KMS-11 (cell line): ENCODE results near the gene INPP5A.

Experiments
- H2AFZ ChIP-seq: fragments of 200-600 bp; sonication (generic); 2 replicates; pipeline ENCODE4 v1.6.1; 2016; ENCODE audit warnings: antibody characterized with exemption, mixed run types, low read depth
- H3K27ac ChIP-seq: fragments of 200-600 bp; sonication (generic); 2 replicates; pipeline ENCODE4 v1.6.1; 2016; ENCODE audit warnings: mild to moderate bottlenecking, mixed run types
- H3K27me3 ChIP-seq: fragments of 200-600 bp; sonication (generic); 2 replicates; pipeline ENCODE4 v1.6.1; 2017; ENCODE audit warnings: mild to moderate bottlenecking, low read depth, mixed run types, moderate library complexity; ENCODE audit not compliant: insufficient read depth
- H3K36me3 ChIP-seq: fragments of 200-600 bp; sonication (generic); 2 replicates; pipeline ENCODE4 v1.6.1; 2017; ENCODE audit warnings: mild to moderate bottlenecking, mixed run types; ENCODE audit not compliant: insufficient read depth
- H3K4me1 ChIP-seq: fragments of 200-600 bp; sonication (generic); 2 replicates; pipeline ENCODE4 v1.6.1; 2016; ENCODE audit warnings: mild to moderate bottlenecking, low read depth, mixed run types; ENCODE audit not compliant: poor library complexity, severe bottlenecking
- H3K4me2 ChIP-seq: fragments of 200-600 bp; sonication (generic); 2 replicates; pipeline ENCODE4 v1.7.0; 2016; ENCODE audit warnings: mild to moderate bottlenecking, mixed run types
- H3K4me3 ChIP-seq: fragments of 200-600 bp; sonication (generic); IDR thresholded peaks from 2 replicates; pipeline ENCODE4 v1.6.1; 2017; ENCODE audit warnings: low read depth, low read length, mixed read lengths; ENCODE audit not compliant: insufficient read depth
- H3K79me2 ChIP-seq: fragments of 200-600 bp; sonication (generic); 2 replicates; pipeline ENCODE4 v1.6.1; 2016; ENCODE audit warnings: low read depth, mixed run types; ENCODE audit not compliant: insufficient read depth
- H3K9ac ChIP-seq: fragments of 200-600 bp; sonication (generic); 2 replicates; pipeline ENCODE4 v1.6.1; 2016; ENCODE audit warnings: mild to moderate bottlenecking, mixed run types
- H4K20me1 ChIP-seq: fragments of 200-600 bp; sonication (generic); 2 replicates; pipeline ENCODE4 v1.6.1; 2016; ENCODE audit warnings: mild to moderate bottlenecking, mixed run types; ENCODE audit not compliant: insufficient read depth
- TF ChIP-seq, protein P1 (sequence below): fragments of 200-600 bp; sonication (generic); conservative IDR thresholded peaks from 2 replicates; pipeline ENCODE4 v1.6.1; 2017; ENCODE audit warnings: low read depth, mild to moderate bottlenecking, antibody characterized with exemption, low read length, moderate library complexity, mixed read lengths

INPP5A gene

DNA sequence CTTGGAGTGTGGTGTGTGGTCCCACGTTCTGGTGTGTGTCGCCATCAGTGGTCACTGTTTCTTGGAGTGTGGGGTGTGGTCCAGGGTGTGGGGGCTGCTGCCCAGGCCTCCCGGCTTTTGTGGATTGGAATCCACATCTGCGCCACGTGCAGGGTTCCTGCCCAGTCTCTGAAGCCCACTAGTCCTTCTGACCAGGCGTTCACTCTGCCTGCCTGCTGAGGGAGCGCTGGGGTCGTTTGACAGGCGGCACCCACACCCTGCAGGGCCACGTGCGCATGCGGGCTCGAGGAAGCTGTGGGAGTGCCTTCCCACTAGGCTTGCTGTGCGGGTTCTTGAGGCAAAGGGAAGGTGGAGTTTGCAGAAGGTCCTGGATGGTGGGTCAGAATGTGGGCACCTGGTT lies 51.4 kb downstream of the INPP5A start:
- no peak overlapping the region for H3K4me2 ChIP-seq
- H2AFZ ChIP-seq = no peak overlapping the region
- H3K36me3 ChIP-seq = no peaks in the 10 kb centered on the region
- H3K4me3 ChIP-seq = no peak overlapping the region
- no peaks in the 10 kb centered on the region; the same call in 1 of the 2 replicates for H3K79me2 ChIP-seq
- no peaks in the 10 kb centered on the region for H3K27me3 ChIP-seq
- H4K20me1 ChIP-seq = no peaks in the 10 kb centered on the region
- H3K4me1 ChIP-seq = peaks cover 13% of the 10 kb centered on the region
- no peak overlapping the region for H3K9ac ChIP-seq
- TF ChIP-seq, protein P1, sequence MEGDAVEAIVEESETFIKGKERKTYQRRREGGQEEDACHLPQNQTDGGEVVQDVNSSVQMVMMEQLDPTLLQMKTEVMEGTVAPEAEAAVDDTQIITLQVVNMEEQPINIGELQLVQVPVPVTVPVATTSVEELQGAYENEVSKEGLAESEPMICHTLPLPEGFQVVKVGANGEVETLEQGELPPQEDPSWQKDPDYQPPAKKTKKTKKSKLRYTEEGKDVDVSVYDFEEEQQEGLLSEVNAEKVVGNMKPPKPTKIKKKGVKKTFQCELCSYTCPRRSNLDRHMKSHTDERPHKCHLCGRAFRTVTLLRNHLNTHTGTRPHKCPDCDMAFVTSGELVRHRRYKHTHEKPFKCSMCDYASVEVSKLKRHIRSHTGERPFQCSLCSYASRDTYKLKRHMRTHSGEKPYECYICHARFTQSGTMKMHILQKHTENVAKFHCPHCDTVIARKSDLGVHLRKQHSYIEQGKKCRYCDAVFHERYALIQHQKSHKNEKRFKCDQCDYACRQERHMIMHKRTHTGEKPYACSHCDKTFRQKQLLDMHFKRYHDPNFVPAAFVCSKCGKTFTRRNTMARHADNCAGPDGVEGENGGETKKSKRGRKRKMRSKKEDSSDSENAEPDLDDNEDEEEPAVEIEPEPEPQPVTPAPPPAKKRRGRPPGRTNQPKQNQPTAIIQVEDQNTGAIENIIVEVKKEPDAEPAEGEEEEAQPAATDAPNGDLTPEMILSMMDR = no peak
- H3K27ac ChIP-seq = no peak overlapping the region

GRCh38 chr10:132589681-132590080 lies 52.1 kb downstream of the INPP5A start:
- TF ChIP-seq, protein P1 = no peak
- no peaks in the 10 kb centered on the region for H3K27me3 ChIP-seq
- H3K4me1 ChIP-seq = peaks cover 13% of the 10 kb centered on the region
- no peaks in the 10 kb centered on the region for H4K20me1 ChIP-seq
- no peak overlapping the region for H3K4me3 ChIP-seq
- H3K36me3 ChIP-seq = no peaks in the 10 kb centered on the region
- no peak overlapping the region for H3K27ac ChIP-seq
- no peak overlapping the region for H2AFZ ChIP-seq
- no peaks in the 10 kb centered on the region; the same call in 1 of the 2 replicates for H3K79me2 ChIP-seq
- no peak overlapping the region for H3K4me2 ChIP-seq
- no peak overlapping the region for H3K9ac ChIP-seq

GRCh38 chr10:132590094-132590751 lies 52.6 kb downstream of the INPP5A start:
- Histone ChIP-seq H3K4me1 (peaks cover 13% of the 10 kb centered on the region), H3K9ac (no peak overlapping the region), H4K20me1 (no peaks in the 10 kb centered on the region), H3K4me2 (no peak overlapping the region), H2AFZ (no peak overlapping the region), H3K36me3 (no peaks in the 10 kb centered on the region), H3K27ac (no peak overlapping the region), H3K27me3 (no peaks in the 10 kb centered on the region), H3K79me2 (no peaks in the 10 kb centered on the region; the same call in 1 of the 2 replicates), H3K4me3 (no peak overlapping the region)
- TF ChIP-seq, protein P1 = no peak

DNA sequence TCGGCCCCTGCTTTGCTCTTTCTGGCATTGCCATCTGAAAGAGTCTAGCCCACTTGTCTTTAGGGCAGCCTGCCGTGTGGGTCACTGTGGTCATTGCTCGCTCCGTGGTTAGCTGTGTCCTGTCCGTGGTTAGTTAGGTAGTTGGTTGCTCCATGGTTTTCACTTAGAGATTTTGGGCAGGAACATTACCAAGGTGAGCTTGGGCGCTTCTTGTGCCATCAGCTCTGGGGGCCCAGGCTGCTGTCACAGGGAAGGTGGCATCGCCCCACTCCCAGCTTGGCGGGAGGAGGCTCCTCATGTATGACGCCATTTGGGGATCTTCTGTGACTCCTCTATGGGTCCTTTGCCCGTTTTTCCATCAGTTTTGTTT lies 53.1 kb downstream of the INPP5A start:
- Histone ChIP-seq H2AFZ (no peak overlapping the region), H3K4me1 (peaks cover 13% of the 10 kb centered on the region), H3K9ac (no peak overlapping the region), H4K20me1 (no peaks in the 10 kb centered on the region), H3K36me3 (no peaks in the 10 kb centered on the region), H3K27me3 (no peaks in the 10 kb centered on the region), H3K27ac (no peak overlapping the region), H3K4me3 (no peak overlapping the region), H3K79me2 (no peaks in the 10 kb centered on the region; the same call in 1 of the 2 replicates), H3K4me2 (no peak overlapping the region)
- TF ChIP-seq, protein P1 = no peak
